Measurements from ENCODE around the gene INPPL1.

Gene INPPL1

GRCh38 chr11:72223615-72224563 lies 678 bp upstream of the INPPL1 start:
- peaks cover 28% of the 10 kb centered on the region for H3K36me3 ChIP-seq
- peak overlapping the region; percentile 97 for H3K9ac ChIP-seq
- H4K20me1 ChIP-seq = peaks cover 38% of the 10 kb centered on the region
- peak overlapping the region; percentile 93 for H3K4me3 ChIP-seq
- no peaks in the 10 kb centered on the region for H3K9me3 ChIP-seq
- H3K4me1 ChIP-seq = peaks cover 53% of the 10 kb centered on the region
- peak overlapping the region; percentile 93 for H3K4me2 ChIP-seq
- H3K27ac ChIP-seq = peak overlapping the region; percentile 98
- H3K27me3 ChIP-seq = no peaks in the 10 kb centered on the region
- no peak for TF ChIP-seq Cebpa-rat (IDR thresholded peaks at IDR 0.05)

DNA sequence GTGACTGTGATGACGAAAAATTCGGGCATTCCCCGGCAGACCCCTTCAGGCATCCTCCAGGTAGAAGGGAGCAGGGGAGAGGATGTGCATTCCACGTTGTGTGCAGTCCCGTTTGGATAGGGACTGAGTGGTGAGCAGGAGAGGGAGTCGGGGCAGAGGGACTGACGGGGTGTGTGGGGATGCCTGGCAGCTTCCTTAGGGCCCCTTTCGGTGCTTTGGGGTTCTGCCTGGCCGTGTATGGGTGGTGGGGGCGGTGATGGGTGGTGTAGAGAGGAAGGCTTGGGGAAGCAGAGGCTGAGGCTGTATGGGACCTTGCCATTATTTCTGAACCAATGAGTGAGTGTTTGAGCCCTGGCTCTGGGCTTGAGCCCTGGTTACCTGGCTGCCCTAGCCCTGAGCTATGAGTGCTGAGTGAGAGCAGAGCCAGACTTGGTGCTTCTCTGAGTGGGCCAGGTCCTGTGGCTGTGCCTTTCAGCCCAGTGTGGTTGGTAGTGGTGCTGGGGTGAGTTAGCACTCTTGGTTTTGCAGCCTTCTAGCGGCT lies 914 bp downstream of the INPPL1 start:
- Histone ChIP-seq H3K9ac (peak overlapping the region; percentile 97), H3K27ac (peak overlapping the region; percentile 98), H3K9me3 (no peaks in the 10 kb centered on the region), H3K4me3 (peak overlapping the region; percentile 93), H4K20me1 (peaks cover 54% of the 10 kb centered on the region), H3K4me2 (peak overlapping the region; percentile 93), H3K36me3 (peaks cover 44% of the 10 kb centered on the region), H3K27me3 (no peaks in the 10 kb centered on the region), H3K4me1 (peaks cover 45% of the 10 kb centered on the region)
- no peak for TF ChIP-seq Cebpa-rat (IDR thresholded peaks at IDR 0.05)

DNA sequence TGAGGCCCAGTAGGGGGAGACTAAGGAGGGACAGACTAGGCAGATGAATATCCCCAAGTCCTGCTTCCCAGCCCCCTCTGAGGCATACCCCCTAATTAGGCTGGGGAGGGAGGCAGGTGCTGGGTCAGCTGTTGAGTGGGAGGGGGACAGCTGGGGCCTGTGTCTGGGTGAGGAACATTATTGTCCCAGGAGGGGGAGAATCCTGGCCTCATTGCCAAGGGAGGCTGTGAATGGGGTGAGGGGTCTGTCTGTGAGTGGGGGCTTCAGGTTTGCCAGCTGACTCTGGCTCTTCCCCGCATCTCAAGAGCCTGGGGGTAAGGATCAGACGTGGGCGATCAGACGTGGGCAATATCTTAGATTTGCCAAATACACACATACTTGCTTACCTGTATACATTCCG lies 2.1 kb downstream of the INPPL1 start:
- no peaks in the 10 kb centered on the region for H3K27me3 ChIP-seq
- no peaks in the 10 kb centered on the region for H3K9me3 ChIP-seq
- peaks cover 66% of the 10 kb centered on the region for H4K20me1 ChIP-seq
- peaks cover 32% of the 10 kb centered on the region for H3K4me1 ChIP-seq
- peak overlapping the region; percentile 93; the same call in 1 of the 2 replicates for H3K4me3 ChIP-seq
- no peak for TF ChIP-seq Cebpa-rat (IDR thresholded peaks at IDR 0.05)
- H3K36me3 ChIP-seq = peaks cover 56% of the 10 kb centered on the region
- H3K27ac ChIP-seq = peak overlapping the region; percentile 30; the same call in 1 of the 2 replicates
- H3K4me2 ChIP-seq = peak overlapping the region; percentile 93
- H3K9ac ChIP-seq = peak overlapping the region; percentile 97; the same call in 1 of the 2 replicates

GRCh38 chr11:72227316-72228228 lies 3.0 kb downstream of the INPPL1 start:
- H3K36me3 ChIP-seq = peaks cover 65% of the 10 kb centered on the region
- TF ChIP-seq Cebpa-rat (IDR thresholded peaks at IDR 0.05) = no peak
- 0 out of 2 replicates have a peak overlapping the region, but pooled peaks have one; percentile 25 for H3K4me2 ChIP-seq
- no peak overlapping the region for H3K4me3 ChIP-seq
- peaks cover 75% of the 10 kb centered on the region for H4K20me1 ChIP-seq
- H3K9me3 ChIP-seq = no peaks in the 10 kb centered on the region
- peaks cover 26% of the 10 kb centered on the region for H3K4me1 ChIP-seq
- H3K27ac ChIP-seq = 0 out of 2 replicates have a peak overlapping the region, but pooled peaks have one; percentile 6
- 0 out of 2 replicates have a peak overlapping the region, but pooled peaks have one; percentile 97 for H3K9ac ChIP-seq
- H3K27me3 ChIP-seq = no peaks in the 10 kb centered on the region

GRCh38 chr11:72228229-72228843 lies 3.8 kb downstream of the INPPL1 start:
- H3K9me3 ChIP-seq = no peaks in the 10 kb centered on the region
- TF ChIP-seq Cebpa-rat (IDR thresholded peaks at IDR 0.05) = no peak
- H3K9ac ChIP-seq = no peak overlapping the region
- H3K27ac ChIP-seq = 0 out of 2 replicates have a peak overlapping the region, but pooled peaks have one; percentile 6
- H3K36me3 ChIP-seq = peaks cover 73% of the 10 kb centered on the region
- H3K4me3 ChIP-seq = no peak overlapping the region
- H3K27me3 ChIP-seq = no peaks in the 10 kb centered on the region
- no peak overlapping the region for H3K4me2 ChIP-seq
- H4K20me1 ChIP-seq = peaks cover 82% of the 10 kb centered on the region
- peaks cover 31% of the 10 kb centered on the region for H3K4me1 ChIP-seq

GRCh38 chr11:72228844-72229231 lies 4.3 kb downstream of the INPPL1 start:
- peaks cover 78% of the 10 kb centered on the region for H3K36me3 ChIP-seq
- H3K4me2 ChIP-seq = no peak overlapping the region
- no peaks in the 10 kb centered on the region for H3K27me3 ChIP-seq
- peaks cover 87% of the 10 kb centered on the region for H4K20me1 ChIP-seq
- no peak overlapping the region for H3K4me3 ChIP-seq
- no peak overlapping the region for H3K9ac ChIP-seq
- peaks cover 36% of the 10 kb centered on the region for H3K4me1 ChIP-seq
- TF ChIP-seq Cebpa-rat (IDR thresholded peaks at IDR 0.05) = no peak
- H3K27ac ChIP-seq = no peak overlapping the region
- no peaks in the 10 kb centered on the region for H3K9me3 ChIP-seq

DNA sequence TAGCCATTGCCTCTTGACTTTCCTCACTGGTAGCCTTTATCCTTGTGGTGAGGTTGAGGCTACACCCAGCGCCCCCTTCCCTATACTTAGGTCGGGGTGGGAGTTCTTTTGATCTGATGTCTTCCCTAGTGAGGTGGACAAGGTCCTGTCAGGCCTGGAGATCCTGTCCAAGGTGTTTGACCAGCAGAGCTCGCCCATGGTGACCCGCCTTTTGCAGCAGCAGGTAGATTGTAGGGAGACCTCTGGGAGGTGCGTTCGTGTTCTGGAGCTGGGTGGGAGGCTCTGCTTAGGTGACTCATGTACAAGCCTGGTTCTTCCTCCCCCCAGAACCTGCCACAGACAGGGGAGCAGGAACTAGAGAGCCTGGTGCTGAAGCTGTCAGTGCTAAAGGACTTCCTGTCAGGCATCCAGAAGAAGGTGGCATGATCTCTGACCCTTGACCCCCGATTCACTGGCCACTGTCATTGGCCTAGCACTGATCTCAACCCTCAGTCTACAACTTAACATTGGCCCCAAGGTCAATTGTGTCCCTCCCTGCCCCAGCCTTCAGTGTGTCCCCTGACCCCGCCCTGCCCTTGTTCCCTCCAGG lies 4.9 kb downstream of the INPPL1 start:
- Histone ChIP-seq H4K20me1 (peaks cover 93% of the 10 kb centered on the region), H3K27ac (no peak overlapping the region), H3K9me3 (no peaks in the 10 kb centered on the region), H3K4me3 (no peak overlapping the region), H3K27me3 (no peaks in the 10 kb centered on the region), H3K9ac (no peak overlapping the region), H3K4me1 (peaks cover 42% of the 10 kb centered on the region), H3K36me3 (peaks cover 84% of the 10 kb centered on the region), H3K4me2 (no peak overlapping the region)
- TF ChIP-seq Cebpa-rat (IDR thresholded peaks at IDR 0.05) = no peak

- Histone ChIP-seq H3K4me3 (no peak overlapping the region), H3K27ac (no peak overlapping the region), H3K9me3 (no peaks in the 10 kb centered on the region), H3K4me1 (peaks cover 43% of the 10 kb centered on the region), H3K4me2 (no peak overlapping the region), H3K27me3 (no peaks in the 10 kb centered on the region), H4K20me1 (peaks cover 100% of the 10 kb centered on the region), H3K36me3 (peaks cover 91% of the 10 kb centered on the region), H3K9ac (no peak overlapping the region)
- TF ChIP-seq Cebpa-rat (IDR thresholded peaks at IDR 0.05) = no peak
Observed at GRCh38 chr11:72229925-72230763, 5.6 kb downstream of the INPPL1 start.

Measured in BLaER1 (cell line).